T1000 (cell line): ENCODE measurements around the gene BRCA1.
"Not testable (repeated sequence)": the region's sequence is repeated elsewhere in the genome, so short reads cannot be mapped to it uniquely, and the experiment has no call there.

ENCODE experiments used
- DNase-seq: peaks from one replicate; lab custom pipeline; 2025; ENCODE audit warnings: mixed read lengths; lab: John Stamatoyannopoulos, UW

Gene BRCA1

DNA sequence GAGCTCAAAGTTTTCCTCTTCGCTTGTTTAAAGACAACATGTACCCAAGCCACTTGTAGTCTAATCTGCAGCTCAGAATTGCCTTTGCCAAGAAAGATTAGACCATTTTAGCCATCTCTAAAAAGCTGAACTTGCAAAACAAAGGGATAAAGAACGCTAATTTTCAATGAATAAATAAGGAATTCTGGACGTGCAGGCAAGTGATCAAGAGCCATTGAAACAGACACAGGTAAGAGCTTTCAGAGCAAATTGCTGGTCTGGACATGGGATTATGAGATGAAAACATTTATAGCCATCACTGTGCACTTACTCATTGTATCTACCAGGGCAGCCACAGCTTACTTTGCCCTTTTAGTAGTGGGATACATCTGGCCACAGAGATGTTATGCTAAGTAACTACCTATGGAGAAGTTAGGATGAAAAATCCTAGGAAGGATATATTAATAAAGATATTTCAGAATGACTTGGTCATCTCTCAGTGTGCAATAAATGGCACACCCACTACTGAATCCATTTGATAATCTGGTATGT is 55.7 kb downstream of the BRCA1 start:
- DNase-seq = no peak

DNA sequence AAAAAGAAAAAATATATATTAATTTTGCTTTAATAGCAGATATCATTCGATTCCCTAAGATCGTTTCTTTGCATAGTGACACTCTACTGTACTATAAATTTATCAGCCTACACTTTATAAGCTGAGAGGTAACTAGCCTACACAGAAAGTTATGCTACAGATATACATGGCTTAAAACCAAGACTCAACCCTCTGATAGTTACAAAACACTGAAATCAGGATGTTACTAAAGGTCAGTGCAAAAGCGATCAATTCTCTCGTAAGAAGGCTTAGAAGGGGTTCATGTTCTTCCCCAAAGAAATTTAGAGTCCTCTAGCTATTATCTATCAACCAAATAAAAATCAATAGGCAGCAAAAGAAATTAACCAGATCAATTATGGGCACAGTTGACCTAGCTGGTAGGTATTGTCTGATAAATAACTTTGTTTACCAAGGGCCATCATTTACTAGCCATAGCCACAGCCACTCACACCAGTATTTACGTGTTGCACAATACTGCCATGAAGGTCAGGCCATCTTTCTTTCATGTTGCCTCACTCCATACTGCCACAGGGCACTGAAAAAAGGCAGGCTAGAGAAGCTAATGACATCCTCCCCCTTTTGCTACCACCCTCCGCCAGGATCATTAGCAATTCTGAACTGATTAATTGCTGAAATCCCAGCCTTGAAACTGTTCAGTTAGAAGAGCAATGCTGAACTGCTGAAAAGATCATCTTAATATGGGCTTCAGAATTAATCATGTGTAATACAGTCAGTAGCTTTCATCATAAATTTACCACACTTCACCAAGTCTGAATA is 56.4 kb downstream of the BRCA1 start:
- DNase-seq = no peak

DNA sequence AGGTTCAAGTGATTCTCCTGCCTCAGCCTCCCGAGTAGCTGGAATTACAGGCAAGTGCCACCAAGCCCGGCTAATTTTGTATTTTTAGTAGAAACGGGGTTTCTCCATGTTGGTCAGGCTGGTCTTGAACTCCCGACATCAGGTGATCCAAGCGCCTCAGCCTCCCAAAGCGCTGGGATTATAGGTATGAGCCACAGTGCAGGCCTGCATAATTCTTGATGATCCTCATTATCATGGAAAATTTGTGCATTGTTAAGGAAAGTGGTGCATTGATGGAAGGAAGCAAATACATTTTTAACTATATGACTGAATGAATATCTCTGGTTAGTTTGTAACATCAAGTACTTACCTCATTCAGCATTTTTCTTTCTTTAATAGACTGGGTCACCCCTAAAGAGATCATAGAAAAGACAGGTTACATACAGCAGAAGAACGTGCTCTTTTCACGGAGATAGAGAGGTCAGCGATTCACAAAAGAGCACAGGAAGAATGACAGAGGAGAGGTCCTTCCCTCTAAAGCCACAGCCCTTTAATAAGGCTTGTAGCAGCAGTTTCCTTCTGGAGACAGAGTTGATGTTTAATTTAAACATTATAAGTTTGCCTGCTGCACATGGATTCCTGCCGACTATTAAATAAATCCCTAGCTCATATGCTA is 62.1 kb downstream of the BRCA1 start:
- DNase-seq = no peak

DNA sequence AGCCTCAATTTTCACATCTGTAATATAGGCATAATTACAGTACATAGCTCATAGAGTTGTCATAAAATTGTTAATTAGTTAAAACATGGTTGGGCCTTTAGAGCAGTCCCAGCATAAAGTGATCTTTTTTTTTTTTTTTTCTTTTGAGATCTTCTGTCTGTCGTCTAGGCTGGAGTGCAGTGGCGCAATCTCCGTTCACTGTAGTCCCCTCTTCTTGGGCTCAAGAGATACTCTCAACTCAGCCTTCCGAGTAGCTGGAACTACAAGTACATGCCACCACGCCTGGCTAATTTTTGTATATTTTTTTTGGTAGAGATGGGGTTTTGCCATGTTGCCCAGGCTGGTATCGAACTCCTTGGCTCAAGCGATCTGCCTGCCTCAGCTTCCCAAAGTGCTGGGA is 69.1 kb downstream of the BRCA1 start:
- DNase-seq = no peak

DNA sequence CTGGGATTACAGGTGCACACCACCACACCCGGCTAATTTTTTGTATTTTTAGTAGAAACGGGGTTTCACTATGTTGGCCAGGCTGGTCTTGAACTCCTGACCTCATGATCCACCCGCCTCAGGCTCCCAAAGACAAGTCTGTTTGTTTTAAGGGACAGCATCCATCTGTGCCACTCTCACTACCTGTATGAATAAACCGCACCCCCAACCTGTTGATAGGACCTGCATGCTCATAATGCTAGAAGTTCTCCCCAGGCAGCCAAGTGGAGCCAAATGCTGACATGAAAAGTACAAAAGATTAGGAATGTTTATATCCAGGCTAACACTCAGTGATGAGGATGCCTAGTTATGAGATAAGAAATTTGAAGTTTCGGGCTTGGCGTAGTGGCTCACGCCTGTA is 72.2 kb downstream of the BRCA1 start:
- DNase-seq = not testable (repeated sequence)

DNA sequence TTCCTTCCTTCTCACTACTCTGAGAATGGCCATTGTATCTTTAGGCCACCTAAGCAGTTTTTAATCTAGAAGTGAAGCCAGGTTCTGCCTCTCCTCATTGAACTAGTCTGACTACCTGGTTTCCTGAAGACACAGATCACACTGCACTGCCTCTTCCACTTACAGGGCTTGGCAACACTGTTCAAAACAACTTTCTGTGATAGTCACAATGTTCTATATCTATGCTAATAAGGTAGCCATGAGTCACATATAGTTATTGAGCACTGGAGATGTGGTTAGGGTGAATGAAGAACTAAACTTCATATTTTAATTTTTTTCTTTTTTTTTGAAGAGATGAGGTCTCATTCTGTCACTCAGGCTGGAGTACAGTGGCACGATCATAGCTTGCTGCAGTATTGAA is 73.2 kb downstream of the BRCA1 start:
- no peak for DNase-seq

DNA sequence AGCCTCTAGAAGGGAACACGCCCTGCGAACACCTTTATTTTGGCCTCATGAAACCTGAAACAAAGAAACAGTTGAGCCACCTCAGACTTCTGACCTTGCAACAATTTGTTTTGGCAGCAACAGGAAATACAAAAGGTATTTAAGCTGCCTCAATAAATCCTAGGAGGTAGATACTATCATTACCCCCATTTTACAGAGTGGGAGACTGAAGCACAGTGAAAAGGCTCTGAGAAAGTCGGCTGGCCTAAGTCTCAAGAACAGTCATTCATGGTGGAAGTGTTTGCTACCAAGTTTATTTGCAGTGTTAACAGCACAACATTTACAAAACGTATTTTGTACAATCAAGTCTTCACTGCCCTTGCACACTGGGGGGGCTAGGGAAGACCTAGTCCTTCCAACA is 81.1 kb downstream of the BRCA1 start:
- no peak for DNase-seq

GRCh38 chr17:43043307-43043706 is 81.9 kb downstream of the BRCA1 start:
- no peak for DNase-seq

GRCh38 chr17:43042025-43042628 is 83.0 kb downstream of the BRCA1 start:
- DNase-seq = no peak

DNA sequence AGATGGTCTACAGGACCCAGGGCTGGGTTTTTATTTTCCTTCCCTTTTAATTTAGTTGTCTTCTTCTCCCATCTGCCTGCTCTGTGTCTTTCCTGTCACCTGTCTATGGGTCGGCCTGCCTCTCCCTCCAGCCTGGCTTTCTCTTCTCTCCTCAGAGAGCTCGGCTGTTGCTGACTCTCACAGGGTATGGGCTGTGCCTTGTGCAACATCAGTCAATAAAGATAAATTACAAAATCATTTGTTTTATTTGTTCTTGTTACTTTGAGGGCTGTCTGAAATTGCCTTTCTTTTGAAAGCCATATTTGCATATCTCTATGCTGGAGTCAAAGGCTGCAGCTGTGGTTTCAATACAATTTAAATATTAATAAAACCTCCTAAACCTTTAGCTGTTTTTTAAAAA is 84.5 kb downstream of the BRCA1 start:
- no peak for DNase-seq

DNA sequence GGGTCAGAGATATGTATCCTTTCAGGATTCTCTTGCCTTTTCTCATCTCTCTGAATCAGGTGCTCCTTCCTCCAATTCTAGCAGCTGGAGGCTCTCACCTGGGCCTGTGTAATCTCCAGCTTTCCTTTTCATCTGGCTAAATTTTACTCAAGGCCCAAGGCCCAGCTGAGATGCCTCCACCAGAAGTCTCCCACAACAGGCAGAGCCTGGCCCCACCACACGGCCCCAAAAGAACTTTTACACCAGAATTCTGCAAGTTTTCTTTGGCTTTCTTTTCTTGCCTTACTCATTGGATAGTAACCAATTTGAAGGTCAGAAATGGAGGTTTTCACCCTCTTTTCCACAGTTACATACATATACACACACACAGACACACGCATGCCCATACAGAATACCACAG is 85.5 kb downstream of the BRCA1 start:
- DNase-seq = no peak

DNA sequence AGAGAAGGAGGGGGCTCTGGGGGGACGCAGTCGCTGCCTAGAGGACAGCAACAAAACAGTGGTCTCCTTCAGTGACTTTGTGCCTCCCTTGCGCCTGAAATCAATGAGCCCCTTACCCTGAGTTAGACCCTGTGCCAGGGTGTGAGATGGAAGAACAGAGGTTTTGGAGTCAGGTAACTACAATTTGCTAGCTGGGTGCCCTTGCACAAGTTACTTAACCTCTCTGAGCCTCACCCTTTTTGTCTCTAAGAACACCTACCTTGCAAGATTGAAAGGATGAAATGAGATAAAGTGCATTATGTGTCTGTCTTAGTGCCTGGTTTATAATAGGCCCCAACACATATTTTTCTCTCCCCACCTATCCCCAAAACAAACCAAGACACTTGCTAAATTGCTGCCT is 90.3 kb downstream of the BRCA1 start:
- no peak for DNase-seq

- no peak for DNase-seq
Measured at GRCh38 chr17:43033948-43034881, 90.9 kb downstream of the BRCA1 start.

DNA sequence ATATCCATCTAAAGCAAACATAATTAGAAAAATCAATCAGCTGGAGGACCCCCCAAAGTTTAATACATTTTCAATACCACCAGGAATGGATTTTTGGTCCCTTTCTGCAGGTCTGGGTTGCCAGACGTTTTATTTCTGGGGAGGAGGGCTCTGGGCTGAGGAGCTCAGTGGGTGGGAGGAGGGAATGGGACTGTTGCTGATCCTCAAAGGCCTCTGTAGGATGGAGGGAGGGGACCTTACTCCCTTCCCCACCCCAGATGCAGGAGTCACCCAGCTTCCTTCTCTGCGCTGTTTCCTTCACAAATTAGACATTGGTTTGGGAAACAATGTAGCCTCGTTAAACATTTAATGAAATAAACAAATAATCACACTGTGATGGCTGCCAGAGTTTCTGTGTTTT is 93.5 kb downstream of the BRCA1 start:
- DNase-seq = no peak

- no peak for DNase-seq
Measured at GRCh38 chr17:43030137-43030767, 94.9 kb downstream of the BRCA1 start.

GRCh38 chr17:43028221-43028861 is 96.8 kb downstream of the BRCA1 start:
- no peak for DNase-seq

DNA sequence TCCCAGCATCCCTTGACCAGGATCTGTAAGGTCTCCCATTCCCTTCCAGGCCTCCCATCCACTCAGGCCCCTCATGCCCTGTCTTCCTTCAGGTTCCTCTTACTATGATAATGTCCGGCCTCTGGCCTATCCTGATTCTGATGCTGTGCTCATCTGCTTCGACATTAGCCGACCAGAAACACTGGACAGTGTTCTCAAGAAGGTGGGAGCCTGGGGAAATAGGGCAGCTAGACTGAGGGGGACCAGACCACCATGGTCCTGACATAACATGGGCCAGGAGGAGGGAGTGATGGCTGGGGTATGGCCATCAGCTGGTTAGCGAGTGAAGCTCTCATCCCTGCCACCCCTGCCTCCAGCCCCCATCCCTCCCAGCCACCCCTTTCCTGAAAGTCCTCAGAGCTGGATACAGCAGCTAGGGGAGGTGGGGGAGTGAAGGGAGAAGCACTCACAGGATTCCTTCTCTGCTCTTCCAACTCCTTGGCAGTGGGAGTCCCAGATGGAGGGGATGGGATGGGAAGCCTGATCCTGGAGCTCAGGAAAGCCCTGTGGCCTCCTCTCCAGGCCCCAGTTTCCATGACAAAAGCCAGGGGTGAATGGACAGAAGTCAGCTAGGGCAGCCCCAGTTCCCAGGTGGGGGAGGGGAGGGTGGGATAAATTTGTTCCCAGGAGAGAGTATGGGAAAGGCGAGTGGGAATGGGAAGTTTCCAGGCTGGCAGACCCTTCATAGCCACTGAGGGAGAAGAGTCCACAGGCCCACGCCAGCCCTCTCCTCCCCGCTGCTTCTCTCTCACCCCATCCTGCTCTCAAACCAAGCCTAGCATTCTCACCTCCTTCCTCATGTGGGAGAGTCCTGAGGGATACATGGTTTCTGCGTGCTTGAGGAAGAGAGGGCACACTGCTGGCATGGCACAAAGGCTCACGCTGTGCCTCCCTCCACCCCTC is 97.8 kb downstream of the BRCA1 start:
- DNase-seq = no peak

- DNase-seq = no peak
Measured at GRCh38 chr17:43026595-43026994, 98.6 kb downstream of the BRCA1 start.

- no peak for DNase-seq
Measured at GRCh38 chr17:43025766-43026537, 99.2 kb downstream of the BRCA1 start.
